ENCODE results near the gene LMBRD1.

LMBRD1 gene

DNA sequence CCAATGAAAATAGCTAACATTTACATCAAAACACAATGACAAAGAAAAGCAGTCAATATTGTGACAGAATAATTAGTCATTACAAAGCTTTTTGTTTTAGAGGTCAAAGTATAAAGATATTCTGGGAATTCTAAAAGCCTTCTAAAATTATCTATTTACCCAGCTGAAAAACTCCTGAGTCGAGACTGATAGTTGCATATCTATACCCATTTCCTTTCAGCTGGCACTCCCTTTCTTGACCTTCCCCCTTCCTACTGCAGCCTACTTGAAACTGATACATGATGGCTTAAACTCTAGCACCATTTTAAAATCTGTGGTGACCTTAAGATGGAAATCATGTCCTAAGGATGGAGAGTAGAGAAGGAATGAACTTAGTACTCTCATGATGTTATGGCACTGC, 38.6 kb downstream of the LMBRD1 start:
- Histone ChIP-seq H3K4me1 (no peaks in the 10 kb centered on the region), H3K4me3 (ENCODE audit: low read depth, low read length) (no peak overlapping the region)

DNA sequence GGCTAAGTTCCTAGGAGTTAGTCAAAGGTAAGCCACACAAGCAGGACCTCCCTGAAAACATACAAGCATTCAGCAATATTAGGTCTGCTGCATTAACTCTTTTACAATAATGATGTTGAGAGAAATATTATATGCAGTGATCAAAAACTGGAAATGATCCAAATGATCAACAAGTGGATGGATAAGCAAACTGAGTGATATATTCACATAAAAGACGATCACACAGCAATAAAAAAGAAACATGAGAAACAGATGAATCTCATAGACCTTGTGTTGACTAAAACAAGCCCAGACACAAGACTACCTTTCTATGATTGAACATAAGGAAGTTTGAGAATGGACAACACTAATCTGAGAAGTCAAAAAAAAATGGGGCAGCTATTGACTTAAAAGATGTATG, 39.9 kb downstream of the LMBRD1 start:
- H3K36me3 ChIP-seq = no peaks in the 10 kb centered on the region

More for the DNA sequence above, 38.6 kb downstream of the LMBRD1 start:
- TF ChIP-seq, protein P1, sequence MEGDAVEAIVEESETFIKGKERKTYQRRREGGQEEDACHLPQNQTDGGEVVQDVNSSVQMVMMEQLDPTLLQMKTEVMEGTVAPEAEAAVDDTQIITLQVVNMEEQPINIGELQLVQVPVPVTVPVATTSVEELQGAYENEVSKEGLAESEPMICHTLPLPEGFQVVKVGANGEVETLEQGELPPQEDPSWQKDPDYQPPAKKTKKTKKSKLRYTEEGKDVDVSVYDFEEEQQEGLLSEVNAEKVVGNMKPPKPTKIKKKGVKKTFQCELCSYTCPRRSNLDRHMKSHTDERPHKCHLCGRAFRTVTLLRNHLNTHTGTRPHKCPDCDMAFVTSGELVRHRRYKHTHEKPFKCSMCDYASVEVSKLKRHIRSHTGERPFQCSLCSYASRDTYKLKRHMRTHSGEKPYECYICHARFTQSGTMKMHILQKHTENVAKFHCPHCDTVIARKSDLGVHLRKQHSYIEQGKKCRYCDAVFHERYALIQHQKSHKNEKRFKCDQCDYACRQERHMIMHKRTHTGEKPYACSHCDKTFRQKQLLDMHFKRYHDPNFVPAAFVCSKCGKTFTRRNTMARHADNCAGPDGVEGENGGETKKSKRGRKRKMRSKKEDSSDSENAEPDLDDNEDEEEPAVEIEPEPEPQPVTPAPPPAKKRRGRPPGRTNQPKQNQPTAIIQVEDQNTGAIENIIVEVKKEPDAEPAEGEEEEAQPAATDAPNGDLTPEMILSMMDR (IDR thresholded peaks at IDR 0.05; ENCODE audit: low read depth, low read length) = no peak
- H3K36me3 ChIP-seq = no peaks in the 10 kb centered on the region
- H3K27me3 ChIP-seq = no peaks in the 10 kb centered on the region
- DNase-seq = no peak
- H3K9me3 ChIP-seq = no peaks in the 10 kb centered on the region

DNA sequence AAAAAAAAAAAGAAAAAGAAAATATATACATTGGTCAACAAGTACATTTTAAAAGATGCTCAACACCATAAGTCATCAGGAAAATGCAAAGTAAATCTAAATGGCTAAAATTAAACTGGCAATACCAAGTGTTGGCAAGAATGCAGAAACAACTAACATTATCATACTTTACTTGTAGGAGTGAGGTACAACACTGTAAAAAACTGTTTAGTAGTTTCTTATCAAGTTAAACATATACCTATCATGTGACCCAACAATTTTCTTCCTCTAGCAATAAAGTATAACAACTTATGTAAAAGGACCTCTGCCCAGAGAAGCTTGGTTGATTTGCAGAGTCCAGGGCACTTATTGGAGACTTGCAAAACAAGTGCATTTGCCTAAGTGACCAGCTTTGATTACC, 40.4 kb downstream of the LMBRD1 start:
- DNase-seq = no peak
- no peak overlapping the region for H3K4me3 ChIP-seq (ENCODE audit: low read depth, low read length)
- TF ChIP-seq, protein P1 (IDR thresholded peaks at IDR 0.05; ENCODE audit: low read depth, low read length) = no peak
- H3K27me3 ChIP-seq = no peaks in the 10 kb centered on the region
- H3K4me1 ChIP-seq = no peaks in the 10 kb centered on the region
- no peaks in the 10 kb centered on the region for H3K9me3 ChIP-seq
- no peaks in the 10 kb centered on the region for H3K36me3 ChIP-seq

More for the DNA sequence above, 39.9 kb downstream of the LMBRD1 start:
- TF ChIP-seq, protein P1 (IDR thresholded peaks at IDR 0.05; ENCODE audit: low read depth, low read length) = no peak
- DNase-seq = no peak
- H3K27me3 ChIP-seq = no peaks in the 10 kb centered on the region
- H3K9me3 ChIP-seq = no peaks in the 10 kb centered on the region
- no peak overlapping the region for H3K4me3 ChIP-seq (ENCODE audit: low read depth, low read length)
- H3K4me1 ChIP-seq = no peaks in the 10 kb centered on the region

DNA sequence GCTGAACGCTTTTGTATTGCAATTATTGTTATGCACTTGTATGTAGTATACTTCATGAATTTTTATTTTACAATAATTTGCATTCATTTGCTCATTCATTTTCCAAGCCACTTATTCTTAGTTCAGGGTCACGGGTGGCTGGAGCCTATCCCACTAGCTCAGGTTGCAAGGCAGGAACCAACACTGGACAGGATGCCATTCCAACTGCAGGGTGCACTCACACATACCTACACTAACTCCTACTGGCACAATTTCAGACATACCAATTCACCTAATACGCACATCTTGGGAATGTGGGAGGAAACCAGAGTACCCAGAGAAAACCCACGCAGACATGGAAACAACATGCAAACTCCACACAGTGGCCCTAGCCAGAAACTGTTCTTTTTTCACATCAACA, 61.8 kb downstream of the LMBRD1 start:
- no peak for DNase-seq
- H3K9me3 ChIP-seq = no peaks in the 10 kb centered on the region
- H3K36me3 ChIP-seq = no peaks in the 10 kb centered on the region
- TF ChIP-seq, protein P1 (IDR thresholded peaks at IDR 0.05; ENCODE audit: low read depth, low read length) = no peak
- no peaks in the 10 kb centered on the region; the same call in 1 of the 2 replicates for H3K4me1 ChIP-seq
- no peaks in the 10 kb centered on the region for H3K27me3 ChIP-seq
- no peak overlapping the region for H3K4me3 ChIP-seq (ENCODE audit: low read depth, low read length)

DNA sequence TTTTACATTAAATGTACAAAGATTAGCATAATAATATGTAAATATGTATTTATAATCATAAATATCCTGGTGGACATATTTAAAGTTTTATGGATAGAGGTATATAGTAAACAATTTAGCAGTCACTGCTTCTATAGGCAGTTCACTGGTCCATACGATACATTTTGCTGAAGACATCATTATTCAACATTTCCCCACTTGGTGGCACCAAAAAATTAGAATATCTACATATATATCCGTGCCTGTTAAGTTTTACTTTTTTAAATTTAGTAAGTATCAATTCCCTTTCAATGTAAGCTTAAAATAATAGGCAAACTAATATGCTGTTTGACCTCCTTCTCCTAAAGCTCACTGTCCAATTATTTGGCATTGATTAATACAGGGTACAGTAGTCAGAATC, 64.2 kb downstream of the LMBRD1 start:
- Histone ChIP-seq H3K4me3 (ENCODE audit: low read depth, low read length) (no peak overlapping the region), H3K36me3 (no peaks in the 10 kb centered on the region), H3K9me3 (no peaks in the 10 kb centered on the region), H3K4me1 (peaks cover 4% of the 10 kb centered on the region), H3K27me3 (no peaks in the 10 kb centered on the region)
- no peak for DNase-seq
- TF ChIP-seq, protein P1 (IDR thresholded peaks at IDR 0.05; ENCODE audit: low read depth, low read length) = peak; percentile 42

DNA sequence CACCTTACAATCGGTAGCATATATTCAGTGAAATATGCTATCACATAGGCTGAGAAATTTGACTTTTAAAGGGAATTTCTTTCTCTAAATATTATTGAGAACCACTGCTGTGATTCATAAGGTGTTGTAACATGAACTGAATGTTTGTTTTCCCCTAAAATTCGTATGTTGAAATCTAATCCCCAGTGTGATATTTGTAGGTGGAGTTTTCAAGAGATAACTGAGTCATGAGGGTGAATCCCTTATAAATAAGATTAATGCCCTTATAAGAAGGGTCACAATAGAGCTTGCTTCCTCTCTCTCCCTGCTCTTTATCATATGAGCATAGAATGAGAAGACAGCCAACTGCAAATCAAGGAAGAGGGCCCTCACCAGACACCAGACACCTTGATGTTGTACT, 64.8 kb downstream of the LMBRD1 start:
- H3K4me1 ChIP-seq = peaks cover 4% of the 10 kb centered on the region
- H3K4me3 ChIP-seq (ENCODE audit: low read depth, low read length) = no peak overlapping the region
- H3K36me3 ChIP-seq = no peaks in the 10 kb centered on the region
- TF ChIP-seq, protein P1 (IDR thresholded peaks at IDR 0.05; ENCODE audit: low read depth, low read length) = no peak
- no peaks in the 10 kb centered on the region for H3K27me3 ChIP-seq
- DNase-seq = no peak
- H3K9me3 ChIP-seq = no peaks in the 10 kb centered on the region
